Mesodermal cell (in vitro differentiated cells): ENCODE data around the gene ACTL7A.
"Not testable (repeated sequence)": the region's sequence is repeated elsewhere in the genome, so short reads cannot be mapped to it uniquely, and the experiment has no call there.

Experiments used
- H3K27ac ChIP-seq: 2 replicates; pipeline ENCODE4 v1.7.0; 2013; ENCODE audit warnings: mild to moderate bottlenecking, low read depth, low read length, moderate library complexity; ENCODE audit not compliant: severe bottlenecking
- H3K36me3 ChIP-seq: 2 replicates; pipeline ENCODE4 v1.7.1; 2013; ENCODE audit warnings: mild to moderate bottlenecking, low read length, moderate library complexity; ENCODE audit not compliant: control insufficient read depth, insufficient read depth
- H3K4me1 ChIP-seq: one replicate; pipeline ENCODE4 v1.7.1; 2013; ENCODE audit warnings: mild to moderate bottlenecking, low read length; ENCODE audit not compliant: insufficient read depth, control insufficient read depth, poor library complexity, severe bottlenecking
- H3K4me3 ChIP-seq: 2 replicates; pipeline ENCODE4 v1.7.0; 2013; ENCODE audit warnings: low read length, control low read depth, mild to moderate bottlenecking; ENCODE audit not compliant: insufficient read depth, poor library complexity, severe bottlenecking; ENCODE audit errors: extremely low read depth
- H3K9me3 ChIP-seq: 2 replicates; pipeline ENCODE4 v1.7.1; 2013; ENCODE audit warnings: mild to moderate bottlenecking, low read length, moderate library complexity; ENCODE audit not compliant: control insufficient read depth
- WGBS, 2 experiments: methylation state at CpG; one replicate each; pipeline ENCODE4 v1.1.5; 2013; ENCODE audit warnings: missing lambda C conversion rate in 2 of 2; ENCODE audit not compliant: insufficient coverage in 2 of 2; 5-methylcytosine and 5-hydroxymethylcytosine counted together

ACTL7A gene

GRCh38 chr9:108897324-108898096, 35.4 kb downstream of the ACTL7A start:
- no peak overlapping the region for H3K27ac ChIP-seq
- H3K36me3 ChIP-seq = peaks cover 78% of the 10 kb centered on the region
- no peaks in the 10 kb centered on the region for H3K4me1 ChIP-seq
- H3K9me3 ChIP-seq = no peaks in the 10 kb centered on the region
- no peak overlapping the region for H3K4me3 ChIP-seq
- WGBS, 2 experiments = no CpG with 5 or more reads among the region's 2 CpGs

- H3K27ac ChIP-seq, H3K4me3 ChIP-seq, H3K9me3 ChIP-seq, H3K4me1 ChIP-seq: not testable (repeated sequence)
- peaks cover 75% of the 10 kb centered on the region for H3K36me3 ChIP-seq
- 95 to 100% methylated on average over 1 to 5 of the region's 8 CpGs for WGBS, 2 experiments
Measured at GRCh38 chr9:108899023-108899695, 37.1 kb downstream of the ACTL7A start.

GRCh38 chr9:108900176-108900575, 38.1 kb downstream of the ACTL7A start:
- H3K9me3 ChIP-seq = no peaks in the 10 kb centered on the region
- 82 to 100% methylated on average over 3 of the region's 5 CpGs for WGBS, 2 experiments

GRCh38 chr9:108903420-108904103, 41.5 kb downstream of the ACTL7A start:
- no peaks in the 10 kb centered on the region for H3K4me1 ChIP-seq
- H3K4me3 ChIP-seq = no peak overlapping the region
- H3K36me3 ChIP-seq = peaks cover 78% of the 10 kb centered on the region
- 86 to 100% methylated on average over 1 to 2 of the region's 2 CpGs for WGBS, 2 experiments
- no peaks in the 10 kb centered on the region for H3K9me3 ChIP-seq
- no peak overlapping the region for H3K27ac ChIP-seq

More at GRCh38 chr9:108900176-108900575, 38.1 kb downstream of the ACTL7A start:
- no peak overlapping the region for H3K27ac ChIP-seq
- peaks cover 77% of the 10 kb centered on the region for H3K36me3 ChIP-seq
- no peak overlapping the region for H3K4me3 ChIP-seq
- no peaks in the 10 kb centered on the region for H3K4me1 ChIP-seq

GRCh38 chr9:108904161-108904560, 42.1 kb downstream of the ACTL7A start:
- H3K4me3 ChIP-seq = no peak overlapping the region
- H3K36me3 ChIP-seq = peaks cover 81% of the 10 kb centered on the region
- H3K4me1 ChIP-seq = no peaks in the 10 kb centered on the region
- H3K27ac ChIP-seq = no peak overlapping the region
- H3K9me3 ChIP-seq = no peaks in the 10 kb centered on the region
- WGBS, 2 experiments = 100% methylated on average over 1 of the region's 3 CpGs; no CpG with 5 or more reads in 1 of the 2 experiments

- Histone ChIP-seq H3K4me1 (no peaks in the 10 kb centered on the region), H3K4me3 (no peak overlapping the region), H3K36me3 (peaks cover 81% of the 10 kb centered on the region), H3K9me3 (no peaks in the 10 kb centered on the region), H3K27ac (no peak overlapping the region)
- no CpG with 5 or more reads among the region's 2 CpGs for WGBS, 2 experiments
Measured at GRCh38 chr9:108905494-108905893, 43.4 kb downstream of the ACTL7A start.

- no peaks in the 10 kb centered on the region for H3K9me3 ChIP-seq
- H3K27ac ChIP-seq = no peak overlapping the region
- H3K4me3 ChIP-seq = no peak overlapping the region
- H3K36me3 ChIP-seq = peaks cover 80% of the 10 kb centered on the region
- H3K4me1 ChIP-seq = no peaks in the 10 kb centered on the region
Measured at GRCh38 chr9:108910402-108910801, 48.3 kb downstream of the ACTL7A start.

- Histone ChIP-seq H3K4me1 (no peaks in the 10 kb centered on the region), H3K36me3 (peaks cover 82% of the 10 kb centered on the region), H3K9me3 (no peaks in the 10 kb centered on the region), H3K4me3 (no peak overlapping the region), H3K27ac (no peak overlapping the region)
- WGBS, 2 experiments = 100% methylated on average over 1 of the region's 2 CpGs; no CpG with 5 or more reads in 1 of the 2 experiments
Measured at GRCh38 chr9:108910914-108911313, 48.8 kb downstream of the ACTL7A start.

- WGBS, 2 experiments = no CpG with 5 or more reads among the region's 1 CpG
- H3K27ac ChIP-seq = no peak overlapping the region
- no peaks in the 10 kb centered on the region for H3K4me1 ChIP-seq
- peaks cover 75% of the 10 kb centered on the region for H3K36me3 ChIP-seq
- H3K4me3 ChIP-seq = no peak overlapping the region
- H3K9me3 ChIP-seq = no peaks in the 10 kb centered on the region
Measured at GRCh38 chr9:108911820-108912219, 49.8 kb downstream of the ACTL7A start.
